Liver (tissue), 3 donors: ENCODE measurements around the gene TMEM214.

ENCODE experiments used
- ATF3 ChIP-seq: IDR thresholded peaks from 2 replicates; pipeline ENCODE4 v1.6.1; 2016; ENCODE audit warnings: antibody characterized with exemption
- CTCF ChIP-seq: fragments of 150-350 bp; IDR thresholded peaks from 2 replicates; pipeline ENCODE4 v1.5.1; 2017; ENCODE audit warnings: improper control_type of control experiment, low read depth, low read length; ENCODE audit not compliant: missing input control
- GABPA ChIP-seq, 2 donors: IDR thresholded peaks in 1 of 2; conservative IDR thresholded peaks in 1 of 2; 2 replicates each; pipeline ENCODE4 v1.6.1; 2016; ENCODE audit warnings: antibody characterized with exemption in 2 of 2, mild to moderate bottlenecking in 1 of 2, moderate library complexity in 1 of 2
- HNF4G ChIP-seq: IDR thresholded peaks from 2 replicates; pipeline ENCODE4 v1.6.1; 2016; ENCODE audit warnings: antibody characterized with exemption
- JUND ChIP-seq, 2 donors: IDR thresholded peaks; 2 replicates each; pipeline ENCODE4 v1.6.1; 2016; ENCODE audit warnings: antibody characterized with exemption in 2 of 2
- MAX ChIP-seq: IDR thresholded peaks from 2 replicates; pipeline ENCODE4 v1.6.1; 2016; ENCODE audit warnings: antibody characterized with exemption
- RAD21 ChIP-seq, 2 donors: IDR thresholded peaks; 2 replicates each; pipeline ENCODE4 v1.6.1; 2016; ENCODE audit warnings: antibody characterized with exemption in 2 of 2, mild to moderate bottlenecking in 2 of 2
- SP1 ChIP-seq: IDR thresholded peaks from 2 replicates; pipeline ENCODE4 v1.6.1; 2018; ENCODE audit warnings: antibody characterized with exemption, mild to moderate bottlenecking
- TAF1 ChIP-seq: conservative IDR thresholded peaks from 2 replicates; pipeline ENCODE4 v1.6.1; 2016; ENCODE audit warnings: antibody characterized with exemption, mild to moderate bottlenecking
- YY1 ChIP-seq: IDR thresholded peaks from 2 replicates; pipeline ENCODE4 v1.6.1; 2016; ENCODE audit warnings: antibody characterized with exemption, mild to moderate bottlenecking
- TF ChIP-seq, protein P1 (sequence below): IDR thresholded peaks from 2 replicates; pipeline ENCODE4 v1.6.1; 2016; ENCODE audit warnings: antibody characterized with exemption, mild to moderate bottlenecking
- donor health status: healthy.
- donor health status: healthy.

DNA sequence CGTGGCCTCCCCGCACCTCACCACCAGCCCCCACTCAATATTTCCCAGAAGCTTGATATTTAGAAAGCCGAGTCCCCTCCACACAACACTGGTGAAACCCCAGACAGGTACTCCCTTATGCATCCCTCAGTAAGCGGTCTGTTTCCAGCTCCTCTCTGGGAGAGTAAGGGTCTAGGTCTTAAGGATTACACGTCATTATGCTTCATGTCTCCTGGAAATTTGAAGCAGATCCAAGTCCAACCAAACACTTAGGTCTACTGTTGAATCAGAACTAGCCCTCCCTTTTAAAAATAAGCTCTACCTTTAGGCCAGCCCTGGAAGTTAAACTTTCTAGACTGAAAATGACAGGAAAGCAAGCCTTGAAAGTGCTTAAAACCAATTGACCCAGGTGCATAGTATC is 40.2 kb downstream of the TMEM214 start:
- TF ChIP-seq JUND (IDR thresholded peaks at IDR 0.05) (no peak), HNF4G (no peak), CTCF (no peak), YY1 (no peak), SP1 (no peak), TAF1 (no peak), RAD21 (IDR thresholded peaks at IDR 0.05) (no peak), MAX (no peak), ATF3 (no peak), GABPA (IDR thresholded peaks at IDR 0.05 in 1 of 2, conservative IDR thresholded peaks at IDR 0.05 in 1 of 2) (no peak)
- TF ChIP-seq, protein P1, sequence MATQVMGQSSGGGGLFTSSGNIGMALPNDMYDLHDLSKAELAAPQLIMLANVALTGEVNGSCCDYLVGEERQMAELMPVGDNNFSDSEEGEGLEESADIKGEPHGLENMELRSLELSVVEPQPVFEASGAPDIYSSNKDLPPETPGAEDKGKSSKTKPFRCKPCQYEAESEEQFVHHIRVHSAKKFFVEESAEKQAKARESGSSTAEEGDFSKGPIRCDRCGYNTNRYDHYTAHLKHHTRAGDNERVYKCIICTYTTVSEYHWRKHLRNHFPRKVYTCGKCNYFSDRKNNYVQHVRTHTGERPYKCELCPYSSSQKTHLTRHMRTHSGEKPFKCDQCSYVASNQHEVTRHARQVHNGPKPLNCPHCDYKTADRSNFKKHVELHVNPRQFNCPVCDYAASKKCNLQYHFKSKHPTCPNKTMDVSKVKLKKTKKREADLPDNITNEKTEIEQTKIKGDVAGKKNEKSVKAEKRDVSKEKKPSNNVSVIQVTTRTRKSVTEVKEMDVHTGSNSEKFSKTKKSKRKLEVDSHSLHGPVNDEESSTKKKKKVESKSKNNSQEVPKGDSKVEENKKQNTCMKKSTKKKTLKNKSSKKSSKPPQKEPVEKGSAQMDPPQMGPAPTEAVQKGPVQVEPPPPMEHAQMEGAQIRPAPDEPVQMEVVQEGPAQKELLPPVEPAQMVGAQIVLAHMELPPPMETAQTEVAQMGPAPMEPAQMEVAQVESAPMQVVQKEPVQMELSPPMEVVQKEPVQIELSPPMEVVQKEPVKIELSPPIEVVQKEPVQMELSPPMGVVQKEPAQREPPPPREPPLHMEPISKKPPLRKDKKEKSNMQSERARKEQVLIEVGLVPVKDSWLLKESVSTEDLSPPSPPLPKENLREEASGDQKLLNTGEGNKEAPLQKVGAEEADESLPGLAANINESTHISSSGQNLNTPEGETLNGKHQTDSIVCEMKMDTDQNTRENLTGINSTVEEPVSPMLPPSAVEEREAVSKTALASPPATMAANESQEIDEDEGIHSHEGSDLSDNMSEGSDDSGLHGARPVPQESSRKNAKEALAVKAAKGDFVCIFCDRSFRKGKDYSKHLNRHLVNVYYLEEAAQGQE: no peak
